GM21825 (cell line): Measurements from ENCODE around the gene PTPRN2.

Experiments
- ATAC-seq: cut with Tn5 transposase; IDR thresholded peaks from one replicate; pipeline ENCODE4 v1.9.1; 2021; ENCODE audit warnings: mild to moderate bottlenecking, moderate library complexity; ENCODE audit not compliant: unreplicated experiment

PTPRN2 gene

DNA sequence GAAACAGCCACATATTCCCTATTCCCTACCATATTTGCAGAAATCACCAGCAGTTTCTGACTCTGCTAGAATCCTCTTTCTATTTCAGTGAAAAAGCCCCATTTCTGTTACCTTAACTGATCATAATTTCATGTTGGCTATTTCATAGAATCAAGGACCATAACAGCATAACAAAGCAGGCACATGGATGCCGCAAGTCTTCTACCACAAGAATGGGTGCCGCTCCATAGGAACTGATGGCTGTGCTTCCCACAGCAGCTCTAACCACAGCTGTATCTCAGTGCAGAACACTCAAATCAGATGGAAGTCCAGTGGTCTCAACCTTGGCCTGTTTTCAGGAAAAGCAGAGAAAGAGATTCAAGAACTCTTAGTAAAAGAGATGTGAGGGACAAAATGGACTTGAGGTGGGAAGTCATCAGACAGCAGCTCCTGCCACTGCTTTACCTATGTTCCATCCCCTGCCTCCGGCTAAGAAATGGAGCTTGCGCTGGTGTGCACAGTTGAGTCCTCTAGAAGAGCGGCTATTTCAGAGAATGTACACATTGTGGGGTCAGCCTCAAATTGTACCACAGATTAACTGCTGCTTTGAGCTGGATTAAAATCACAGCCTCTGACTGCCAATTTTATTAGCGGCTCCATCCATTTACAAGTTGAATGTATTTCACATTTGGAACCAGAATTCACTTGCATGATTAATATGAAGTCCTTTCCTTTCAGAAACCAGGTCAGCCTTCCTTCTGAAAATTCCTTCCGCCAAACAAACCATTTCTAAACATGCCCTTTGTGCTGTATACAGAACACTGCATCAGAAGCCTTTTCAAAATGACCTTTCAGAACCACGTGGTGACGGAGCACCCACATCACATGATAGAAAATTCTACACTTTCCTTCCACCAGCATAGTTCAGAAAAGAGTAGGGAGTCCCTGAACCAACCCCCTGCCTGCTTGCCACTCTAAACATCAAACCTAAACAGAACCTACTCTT is 7.7 kb downstream of the PTPRN2 start:
- ATAC-seq = no peak

DNA sequence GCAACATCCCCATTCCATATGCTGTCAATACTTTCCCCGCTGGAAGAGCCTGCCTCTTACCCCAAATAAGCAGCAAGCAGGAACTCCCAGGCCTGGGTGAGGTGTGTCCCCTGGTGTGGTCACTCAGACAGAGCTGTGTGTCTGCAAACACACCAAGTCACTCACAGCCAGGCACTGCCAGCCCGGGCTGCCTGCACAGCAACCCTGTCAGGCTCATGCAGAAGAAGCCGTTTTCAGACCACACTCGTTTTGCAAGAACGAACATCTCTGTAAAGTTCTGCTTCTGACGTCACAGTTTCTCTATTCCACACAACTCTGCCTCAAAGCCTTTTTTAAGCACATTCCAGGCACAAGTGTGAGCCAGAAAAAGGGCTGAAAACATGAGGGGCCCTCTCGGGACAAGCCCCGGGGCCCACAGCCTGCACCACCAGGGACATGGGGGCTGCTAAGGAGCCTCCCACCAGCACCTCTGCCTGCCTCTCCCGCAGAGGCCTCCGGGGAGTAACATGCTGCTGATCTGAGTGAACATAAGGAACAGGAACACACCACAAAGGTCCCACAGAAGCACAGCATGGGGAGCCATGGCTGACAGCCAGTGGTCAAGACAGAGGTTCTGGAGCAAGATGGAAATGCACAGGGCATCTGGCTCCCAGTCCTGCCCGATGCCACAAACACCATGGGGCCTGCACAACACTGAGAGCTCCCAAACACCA is 11.4 kb downstream of the PTPRN2 start:
- ATAC-seq = no peak

DNA sequence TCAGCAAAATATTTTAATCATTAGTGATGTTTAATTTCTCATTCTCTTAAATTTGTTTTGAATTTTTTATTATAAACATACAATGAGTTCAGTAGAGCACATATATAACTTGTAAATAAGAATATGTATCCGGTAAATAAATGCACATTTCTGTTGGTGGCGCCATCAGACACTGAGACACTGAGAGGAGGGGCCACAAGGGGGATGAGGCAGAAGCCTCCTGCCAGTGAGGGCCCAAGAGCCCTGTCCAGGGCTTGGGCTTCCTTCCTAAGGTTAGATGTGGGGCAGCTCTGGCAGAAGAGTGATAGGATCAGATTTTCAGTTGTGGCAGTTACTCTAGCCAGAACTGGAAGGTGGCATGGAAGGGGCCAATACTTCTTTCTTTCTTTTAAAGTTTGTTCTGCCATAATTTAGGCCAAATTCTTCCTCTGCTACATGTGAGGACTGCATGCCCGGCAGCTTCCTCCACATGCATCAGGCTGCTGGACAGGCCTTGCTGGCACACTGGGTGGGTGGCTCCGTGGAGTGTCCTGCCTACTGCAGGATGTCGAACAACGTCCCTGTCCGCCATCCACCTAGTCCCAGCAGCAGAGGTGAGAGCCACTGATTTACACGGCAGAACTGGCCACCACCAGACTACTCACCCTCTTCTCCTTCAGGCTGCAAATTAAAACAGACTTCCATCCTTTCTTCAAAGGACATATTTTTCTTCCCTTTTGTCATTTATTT is 13.2 kb downstream of the PTPRN2 start:
- ATAC-seq = no peak

DNA sequence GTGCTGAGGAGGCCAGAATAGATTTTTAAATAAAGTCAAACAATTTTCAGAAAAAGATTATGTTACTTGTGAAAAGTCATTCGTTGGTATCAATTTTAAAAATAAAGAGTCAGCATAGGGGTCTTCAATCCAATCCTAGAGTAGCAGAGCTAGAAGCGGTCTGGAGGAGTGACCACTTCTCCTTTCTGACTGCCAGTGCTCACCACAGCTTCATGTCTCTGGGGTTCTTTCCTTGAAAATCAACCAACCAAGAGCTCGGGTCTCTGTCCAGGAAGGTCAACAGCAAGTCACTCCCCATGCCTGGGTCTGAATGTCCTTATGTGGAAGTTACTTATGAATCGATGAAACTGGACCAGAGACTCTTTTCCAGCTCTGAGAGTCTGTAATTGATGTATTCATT is 14.3 kb downstream of the PTPRN2 start:
- no peak for ATAC-seq

DNA sequence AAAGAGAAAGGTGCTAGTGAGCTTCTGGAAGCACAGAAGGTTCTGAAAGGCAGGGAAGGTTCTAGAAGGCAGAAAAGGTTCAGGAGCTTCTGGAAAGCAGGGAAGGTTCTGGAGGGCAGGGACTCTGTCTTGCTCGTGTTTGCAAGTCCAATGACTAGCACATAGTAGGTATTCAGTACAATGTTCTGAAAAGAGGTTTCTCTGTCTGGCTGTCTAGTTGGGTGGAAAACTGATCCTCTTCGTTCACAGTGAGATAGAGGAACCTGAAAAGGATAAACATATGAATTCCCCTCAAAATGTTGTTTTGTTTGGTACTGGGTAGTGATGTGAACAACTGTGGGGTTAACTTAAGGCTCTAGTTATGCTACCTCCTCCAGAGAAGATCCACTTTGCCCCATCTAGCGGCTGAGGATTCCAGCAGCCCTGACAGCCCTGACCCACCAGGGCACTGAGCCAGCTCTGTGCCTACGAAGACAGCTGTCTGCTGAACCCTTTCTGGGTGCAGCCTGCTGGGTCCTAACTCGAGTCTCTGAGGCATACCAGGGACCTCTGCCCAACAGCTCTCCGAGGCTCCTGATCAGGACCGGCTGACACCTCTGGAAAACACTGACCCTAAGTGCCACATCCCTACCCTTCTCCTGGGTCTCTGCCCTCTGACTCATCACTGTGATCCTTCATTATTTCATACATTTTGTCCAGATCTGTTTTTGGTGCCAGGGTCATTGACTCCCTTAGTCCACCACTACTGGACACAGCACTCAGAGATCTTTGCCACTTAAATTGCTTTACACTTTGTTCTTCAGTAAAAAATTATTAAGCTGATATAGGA is 15.4 kb downstream of the PTPRN2 start:
- no peak for ATAC-seq

DNA sequence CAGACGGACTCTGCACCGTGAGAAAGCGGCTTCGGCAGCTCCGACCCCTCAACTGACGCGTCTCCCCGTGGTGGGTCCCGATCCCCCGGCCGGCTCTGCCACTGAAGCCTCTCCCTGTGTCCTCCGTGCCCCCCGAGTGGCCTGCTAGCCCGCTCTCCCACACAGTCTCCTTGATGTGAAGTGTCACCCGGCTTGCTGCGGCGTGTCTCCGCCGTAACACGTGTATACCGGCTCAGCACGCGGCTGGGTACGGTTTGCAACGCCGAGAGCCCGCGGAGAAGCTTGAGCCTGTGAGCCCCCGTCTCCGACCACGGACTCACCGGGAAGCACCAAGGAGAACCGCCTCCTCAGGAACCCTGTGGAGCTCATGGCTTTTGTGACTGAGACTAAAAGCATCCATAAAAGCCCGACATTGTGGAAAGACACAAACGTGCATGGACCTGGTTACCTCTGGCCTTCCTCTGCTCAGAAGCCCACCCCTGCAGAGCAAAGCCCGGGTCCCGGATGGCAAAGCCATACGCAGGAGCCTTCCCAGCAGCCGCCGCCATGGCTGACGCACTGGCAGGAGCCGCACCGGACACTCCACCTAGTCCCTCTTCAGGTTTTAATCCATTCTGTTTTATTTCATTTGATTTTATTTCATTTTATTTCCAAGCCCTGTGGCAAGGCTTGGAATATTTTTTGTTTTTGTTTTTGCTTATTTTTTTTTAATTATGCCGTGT is 17.0 kb downstream of the PTPRN2 start:
- no peak for ATAC-seq

DNA sequence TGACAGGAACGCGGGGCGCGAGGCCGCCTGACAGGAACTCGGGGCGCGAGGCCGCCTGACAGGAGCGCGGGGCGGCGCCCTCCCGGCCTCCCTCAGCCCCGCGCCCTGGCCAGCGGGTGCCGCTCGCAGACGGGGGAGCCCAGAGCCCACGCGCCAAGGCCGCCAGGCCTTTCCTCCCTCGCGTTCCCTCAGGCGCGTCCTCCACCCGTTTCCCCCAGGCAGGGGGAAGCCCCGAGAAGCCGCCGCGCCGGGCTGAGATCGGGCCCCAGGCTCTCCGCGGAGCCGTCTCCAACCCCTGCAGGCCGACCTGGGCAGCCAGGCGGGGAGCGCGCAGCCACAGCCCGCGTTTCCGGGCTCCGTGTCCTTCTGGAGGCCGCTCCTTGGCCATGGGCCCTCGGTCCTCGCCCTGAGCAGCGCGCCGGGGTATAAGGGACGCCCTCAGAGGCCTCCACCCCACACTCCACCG is 17.7 kb downstream of the PTPRN2 start:
- ATAC-seq = no peak

DNA sequence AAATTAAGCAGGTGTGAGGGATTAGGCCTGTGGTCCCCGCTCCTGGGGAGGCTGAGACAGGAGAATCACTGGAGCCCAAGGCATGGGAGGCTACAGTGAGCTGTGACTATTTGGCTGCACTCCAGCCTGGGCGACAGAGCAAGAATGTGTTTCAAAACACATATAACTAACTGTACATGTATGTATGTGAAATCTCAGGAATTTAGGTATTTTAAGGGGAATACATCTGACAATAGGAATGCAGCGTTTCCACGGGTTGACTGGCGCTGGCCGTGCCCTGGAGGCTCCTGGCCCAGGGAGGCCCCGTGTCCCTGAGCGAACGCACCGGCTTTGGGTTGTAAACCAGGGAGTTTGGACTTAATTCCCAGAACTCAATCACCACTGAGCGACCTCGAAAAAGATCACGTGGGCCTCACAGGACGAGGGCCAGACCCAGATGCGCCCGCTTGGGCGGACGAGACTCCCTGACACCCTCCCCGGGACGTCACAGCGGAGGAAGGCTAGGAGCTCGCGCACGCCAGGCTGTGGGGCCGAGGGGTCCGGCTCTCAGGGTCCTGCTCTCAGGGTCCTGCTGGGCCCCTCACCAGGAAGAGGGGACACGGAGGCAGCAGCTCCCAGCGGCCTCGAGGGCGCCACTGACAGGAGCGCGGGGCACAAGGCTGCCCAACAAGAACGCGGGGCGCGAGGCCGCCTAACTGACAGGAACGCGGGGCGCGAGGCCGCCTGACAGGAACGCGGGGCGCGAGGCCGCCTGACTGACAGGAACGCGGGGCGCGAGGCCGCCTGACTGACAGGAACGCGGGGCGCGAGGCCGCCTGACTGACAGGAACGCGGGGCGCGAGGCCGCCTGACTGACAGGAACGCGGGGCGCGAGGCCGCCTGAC is 18.4 kb downstream of the PTPRN2 start:
- ATAC-seq = no peak

DNA sequence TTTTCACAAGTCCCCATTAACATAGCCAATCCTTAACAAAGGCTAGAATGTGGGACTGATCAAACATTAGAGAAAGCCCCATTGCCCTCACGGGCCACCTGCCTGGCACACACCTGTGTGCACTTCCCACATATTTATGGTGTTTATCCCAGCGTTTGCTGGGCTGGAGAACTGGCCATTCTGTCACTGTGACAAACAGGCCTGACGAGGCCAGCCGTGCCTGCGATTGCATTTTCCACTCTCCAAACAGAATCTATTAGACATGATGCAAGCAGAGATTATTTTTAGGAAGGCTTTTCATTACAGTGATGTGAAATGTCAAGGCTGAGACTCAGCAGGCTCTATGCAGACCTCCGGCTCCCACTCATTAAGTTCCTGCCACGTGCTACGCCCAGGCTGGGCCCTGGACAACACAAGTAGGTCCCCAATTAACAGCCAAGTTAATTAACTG is 20.4 kb downstream of the PTPRN2 start:
- ATAC-seq = no peak

DNA sequence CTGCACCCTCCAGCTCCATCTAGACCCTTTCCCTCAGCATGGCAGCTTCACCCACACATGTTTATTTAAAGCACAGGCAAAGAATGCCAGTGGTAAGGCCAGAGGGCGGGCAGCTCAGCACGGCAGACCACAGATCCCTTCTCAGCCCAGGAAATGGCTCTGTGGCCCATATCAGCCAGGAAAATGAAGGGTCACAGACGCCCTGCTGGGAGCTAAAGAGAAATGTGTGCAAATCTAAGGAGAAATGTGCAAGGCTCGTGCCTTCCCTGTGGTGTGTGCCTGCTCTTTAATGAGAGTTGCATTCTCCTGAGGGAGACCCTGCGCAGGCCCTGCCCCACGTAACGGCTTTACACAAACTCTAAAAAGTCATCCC is 23.0 kb downstream of the PTPRN2 start:
- no peak for ATAC-seq

DNA sequence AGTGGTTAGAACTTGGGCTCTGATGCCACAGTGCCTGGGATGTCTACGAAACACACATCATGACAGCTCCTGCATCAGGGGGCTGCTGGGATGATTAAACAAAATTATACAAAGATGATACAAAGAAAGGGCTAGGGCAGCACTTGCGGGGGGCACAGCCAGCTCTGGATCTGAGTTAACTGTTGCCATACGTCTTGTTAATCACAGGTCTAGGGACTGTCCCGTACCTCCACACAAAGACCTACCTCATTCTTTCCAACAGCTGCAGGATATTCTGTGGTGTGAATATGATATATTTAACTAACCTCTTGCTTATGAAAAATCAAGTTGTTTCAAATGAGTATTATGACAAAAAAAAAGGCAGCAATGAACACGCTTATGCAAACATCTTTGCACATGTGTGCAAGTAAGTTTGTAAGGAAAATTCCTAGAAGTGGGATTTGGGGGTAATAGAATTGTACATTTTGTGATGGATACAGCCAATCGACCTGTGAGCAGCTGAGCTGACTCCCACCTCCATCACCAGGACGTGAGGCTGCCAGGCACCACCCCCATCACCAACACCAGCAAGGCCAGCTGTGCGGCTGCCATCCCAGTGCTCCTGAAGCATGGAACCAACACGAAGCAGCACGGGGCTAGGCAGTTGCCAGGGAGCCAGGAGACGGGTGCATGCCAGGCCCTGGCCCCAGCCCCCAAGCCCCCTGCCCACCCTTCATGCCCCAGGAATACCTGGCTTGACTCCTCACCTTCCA is 23.5 kb downstream of the PTPRN2 start:
- ATAC-seq = no peak

DNA sequence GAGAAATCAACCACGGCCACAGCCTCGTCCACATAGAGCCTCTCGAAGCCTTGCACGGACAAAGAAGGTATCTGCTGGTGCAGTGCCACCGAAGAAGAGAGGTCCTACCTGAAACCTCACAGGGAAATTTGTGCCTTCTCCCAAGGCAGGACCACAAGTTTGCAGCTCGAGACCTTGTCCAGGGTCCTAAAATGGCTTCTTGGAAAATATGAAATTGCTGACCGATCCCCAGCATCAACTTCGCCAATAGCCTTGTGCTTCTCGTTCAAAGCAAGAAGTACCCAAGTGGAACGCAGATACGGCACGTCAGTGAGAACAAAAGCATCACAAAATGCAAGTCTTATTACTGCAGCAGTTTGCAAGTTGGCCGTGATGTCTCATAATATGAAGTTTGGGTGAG is 24.6 kb downstream of the PTPRN2 start:
- no peak for ATAC-seq

DNA sequence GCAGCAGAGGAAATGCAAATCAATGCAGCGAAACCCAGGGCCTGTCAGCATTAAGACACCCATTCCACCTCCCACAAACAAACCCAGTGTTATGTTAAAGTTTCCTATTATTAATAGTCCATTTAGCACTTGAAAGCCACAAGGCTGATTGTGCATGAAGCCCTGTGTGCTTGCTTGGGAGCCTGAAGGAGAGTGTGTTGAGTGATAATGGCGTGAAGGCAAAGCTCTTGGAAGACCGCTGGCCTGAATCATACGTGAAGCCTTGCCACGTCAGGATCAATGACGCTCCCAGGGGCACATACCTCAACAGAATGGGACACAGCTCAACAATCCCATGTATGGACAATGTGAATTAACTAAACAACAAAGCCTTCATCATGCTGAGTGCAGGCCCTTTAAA is 25.1 kb downstream of the PTPRN2 start:
- no peak for ATAC-seq

DNA sequence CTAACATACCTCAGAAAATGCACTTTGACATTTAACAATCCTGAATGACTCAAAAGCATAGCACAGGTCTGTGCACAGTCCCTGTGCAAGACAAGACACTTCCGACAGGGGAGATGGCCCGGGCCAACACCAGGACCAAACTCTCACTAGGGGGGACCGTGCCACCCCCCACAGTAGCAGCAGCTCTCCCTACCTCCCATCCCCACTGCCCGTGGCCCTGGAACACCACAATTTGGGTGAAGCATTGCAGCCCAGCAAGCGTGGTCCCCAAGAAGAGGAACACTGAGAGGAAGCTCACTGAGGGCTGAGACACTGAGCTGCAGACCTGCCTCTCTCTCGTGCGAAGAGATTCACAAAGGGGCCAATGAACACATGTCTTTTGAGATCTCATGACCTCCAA is 26.0 kb downstream of the PTPRN2 start:
- ATAC-seq = no peak

DNA sequence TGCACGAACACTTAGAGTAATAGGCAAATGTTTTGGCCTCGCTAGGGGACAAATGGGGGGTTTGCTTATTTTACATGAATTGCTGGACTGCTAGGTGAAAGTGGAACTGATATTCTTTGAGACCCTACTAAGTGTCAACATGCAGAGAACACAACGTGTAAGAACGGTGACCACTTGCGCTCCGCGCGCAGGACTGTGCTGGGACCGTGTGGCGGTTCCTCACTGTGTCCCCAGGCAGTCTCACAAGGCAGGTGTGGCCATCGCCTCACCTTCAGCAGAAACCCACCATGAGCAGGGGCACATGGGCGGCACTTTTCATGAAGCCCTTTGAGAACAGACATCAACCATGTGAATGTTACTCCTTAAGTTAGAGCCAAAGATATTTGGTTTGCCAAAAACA is 27.2 kb downstream of the PTPRN2 start:
- ATAC-seq = no peak

DNA sequence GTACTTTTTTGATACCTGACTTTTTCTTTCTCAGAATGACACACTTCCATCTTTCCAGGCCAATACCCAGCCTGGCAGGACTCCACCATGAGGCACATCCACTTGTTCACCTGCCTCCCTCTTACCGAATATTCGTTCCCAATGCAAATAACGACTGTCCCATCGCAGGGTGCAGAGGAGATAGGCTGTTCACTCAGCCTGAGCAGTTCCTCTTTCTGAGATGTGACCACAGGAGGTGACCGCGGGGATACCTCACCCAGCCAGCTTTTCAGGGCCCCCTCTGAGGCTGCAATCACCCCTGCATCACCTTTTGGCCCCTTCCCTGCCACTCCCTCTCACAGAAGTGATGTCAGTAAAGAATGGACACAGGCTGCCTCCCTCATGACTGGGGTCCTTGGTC is 28.3 kb downstream of the PTPRN2 start:
- ATAC-seq = no peak

DNA sequence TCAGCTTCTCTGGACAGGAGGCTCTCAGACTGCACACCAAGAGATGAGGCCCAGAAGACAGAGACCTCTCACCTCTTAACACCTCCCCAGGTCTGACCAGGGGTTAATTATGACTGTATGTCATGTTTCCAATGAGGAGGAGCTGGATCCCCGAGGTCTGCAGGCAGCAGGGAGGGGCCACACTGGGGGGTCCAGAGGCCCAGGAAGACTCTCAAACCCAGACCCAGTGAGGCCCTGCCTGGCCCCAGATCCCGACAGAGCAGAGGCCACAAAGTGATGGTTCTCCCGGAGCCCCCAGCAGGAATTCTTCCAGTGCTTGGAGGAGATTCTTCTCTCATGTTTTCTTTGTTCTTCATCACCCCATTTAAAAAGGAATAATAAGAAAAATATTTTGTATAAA is 28.8 kb downstream of the PTPRN2 start:
- no peak for ATAC-seq

DNA sequence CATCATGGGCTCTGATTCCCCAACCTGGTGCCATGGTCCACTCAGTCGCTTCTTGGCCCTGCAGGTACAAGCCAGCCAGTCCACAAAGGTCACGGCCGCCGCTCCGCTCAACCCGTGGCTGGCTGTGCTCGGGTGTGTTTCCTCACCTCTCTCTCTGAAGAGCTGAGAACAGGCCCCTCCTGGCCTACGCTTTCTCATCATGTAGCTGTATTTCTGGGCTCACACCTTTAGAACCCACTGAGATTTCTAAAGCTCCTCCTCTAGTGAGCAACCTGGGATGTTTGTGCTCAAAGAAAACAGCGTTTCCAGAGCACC is 30.2 kb downstream of the PTPRN2 start:
- no peak for ATAC-seq
